HepG2 (cell line): ENCODE data around the gene SMYD5. TPM values are rescaled to one million over a fixed set of nuclear protein-coding genes. Genes with fewer than 3 reads are reported as not detected.
A peak's percentile ranks its signal among the peaks of the same experiment; 100 is the strongest.

Experiments
- CREB1 ChIP-seq, 2 experiments: fragments of 450-650 bp in 1 of 2; IDR thresholded peaks; 2 replicates each; pipeline ENCODE4 v1.6.1; 2016 to 2017; ENCODE audit warnings: control low read depth in 1 of 2, mild to moderate bottlenecking in 1 of 2, missing compliant biosample characterization in 1 of 2, missing genetic modification characterization in 1 of 2
- ELF3 ChIP-seq: IDR thresholded peaks from 2 replicates; pipeline ENCODE4 v1.6.1; 2016; ENCODE audit warnings: missing genetic modification reagents, missing compliant biosample characterization
- GATA4 ChIP-seq: sonication (generic); IDR thresholded peaks from 2 replicates; pipeline ENCODE4 v1.6.1; 2016; ENCODE audit warnings: antibody characterized with exemption, low read depth, borderline replicate concordance
- HIC2 ChIP-seq: sonication (generic); formaldehyde crosslinking; IDR thresholded peaks from 2 replicates; pipeline ENCODE4 v1.9.0; 2022; ENCODE audit warnings: low read depth, missing genetic modification reagents
- NFYC ChIP-seq: IDR thresholded peaks from 2 replicates; pipeline ENCODE4 v1.6.1; 2016; ENCODE audit warnings: missing genetic modification reagents, missing compliant biosample characterization
- PPARG ChIP-seq: conservative IDR thresholded peaks from 2 replicates; pipeline ENCODE4 v1.6.1; 2016; ENCODE audit warnings: missing biosample characterization, missing genetic modification reagents
- SNAI1 ChIP-seq: sonication (generic); formaldehyde crosslinking; IDR thresholded peaks from 2 replicates; pipeline ENCODE4 v1.5.0; 2020; ENCODE audit warnings: mild to moderate bottlenecking, missing genetic modification reagents, borderline replicate concordance
- ZKSCAN1 ChIP-seq: fragments of 150-350 bp; IDR thresholded peaks from 2 replicates; pipeline ENCODE4 v1.6.1; 2014; ENCODE audit warnings: low read length
- ZNF317 ChIP-seq: sonication (generic); formaldehyde crosslinking; IDR thresholded peaks from 2 replicates; pipeline ENCODE4 v1.5.0; 2020; ENCODE audit warnings: mild to moderate bottlenecking, missing genetic modification reagents
- ZNF407 ChIP-seq: sonication (generic); formaldehyde crosslinking; IDR thresholded peaks from one replicate; pipeline ENCODE4 v1.5.1; 2020; ENCODE audit warnings: mild to moderate bottlenecking, missing genetic modification reagents; ENCODE audit errors: not compliant biosample characterization
- ZNF674 ChIP-seq: sonication (generic); formaldehyde crosslinking; IDR thresholded peaks from 2 replicates; pipeline ENCODE4 v1.5.0; 2020; ENCODE audit warnings: low read depth, mild to moderate bottlenecking, missing genetic modification reagents
- ZNF83 ChIP-seq: sonication (generic); formaldehyde crosslinking; IDR thresholded peaks from 2 replicates; pipeline ENCODE4 v1.4.0; 2020; ENCODE audit warnings: missing genetic modification reagents, mild to moderate bottlenecking, borderline replicate concordance
- polyA plus RNA-seq, 8 experiments: library from polyadenylated mRNA; depleted of rRNA in 3 of 8; stranded (reverse) in 7 of 8; unstranded in 1 of 8; fragments of >200 nt; fragmentation: Illumina TruSeq in 4 of 8; extraction: Trizol in 4 of 8; gene quantifications; 2 replicates each; pipeline versions ENCODE4 v1.2.1 to v1.2.3, GENCODE V29; 2011 to 2016; ENCODE audit warnings: low read depth in 4 of 8, missing spikeins in 1 of 8, mixed read lengths in 1 of 8; ENCODE audit not compliant: insufficient read depth in 1 of 8
- total RNA-seq, 5 experiments: library from RNA; depleted of rRNA; stranded (reverse); fragments of >200 nt; fragmentation: Illumina TruSeq; extraction: Trizol; gene quantifications; 2 replicates each; pipeline ENCODE4 v1.2.3, GENCODE V29; 2016; ENCODE audit warnings: low read depth in 1 of 5
- TF ChIP-seq, protein P1 (sequence below): sonication (generic); formaldehyde crosslinking; IDR thresholded peaks from 2 replicates; pipeline ENCODE4 v1.4.0; 2020; ENCODE audit warnings: mild to moderate bottlenecking, missing genetic modification reagents

The SMYD5 gene
- total and polyA plus RNA-seq, 2 of the 13 experiments (the other 11 are each of a cell fraction or from before 2014, with no cell fraction given) = 55.8 to 70.4 TPM

DNA sequence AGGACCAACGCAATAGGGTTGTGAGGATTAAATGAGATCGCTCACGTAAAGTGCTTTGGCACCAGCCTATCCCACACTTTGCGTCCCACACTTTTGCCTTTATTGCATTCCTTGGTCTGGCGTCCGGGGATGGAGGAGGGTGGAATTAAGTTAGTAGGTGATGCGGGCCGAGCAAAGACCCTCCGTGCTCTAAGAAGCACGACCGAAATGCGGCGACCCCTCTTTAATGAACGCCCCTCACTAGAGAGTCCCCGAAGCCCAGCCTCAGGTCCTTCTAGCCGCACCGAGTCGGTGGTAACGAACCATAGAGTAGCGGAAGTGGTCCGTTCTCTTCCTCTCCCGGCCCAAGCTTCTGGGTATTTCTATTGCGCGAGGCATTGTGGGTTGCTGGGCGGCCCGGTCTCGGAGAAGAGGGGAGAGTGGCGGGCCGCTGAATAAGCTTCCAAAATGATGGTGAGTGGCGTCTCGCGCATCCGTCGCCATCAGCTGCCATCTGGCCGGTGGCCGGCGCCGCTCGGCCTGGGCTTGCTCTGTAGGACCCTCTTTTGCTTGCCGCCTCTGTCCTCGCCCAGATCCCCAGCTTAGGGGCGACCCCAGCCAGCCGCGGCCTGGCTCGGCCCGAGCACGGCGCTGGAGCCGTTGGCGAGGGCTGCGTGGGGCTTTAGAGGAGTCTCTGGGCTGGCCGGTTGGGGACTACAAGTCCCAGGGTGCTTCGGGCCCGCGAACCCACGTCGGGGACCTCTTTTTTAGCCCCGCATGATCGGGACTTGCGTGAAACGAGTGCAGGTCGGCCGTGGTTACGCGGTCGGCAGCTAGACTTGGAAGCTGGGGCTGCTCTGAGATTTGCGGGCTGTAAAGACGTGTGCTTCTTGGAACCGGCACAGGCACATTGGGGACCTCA is 20.1 kb downstream of the SMYD5 start, which contains the start of gene CCT7 (continued):
- peak; percentile 65 for TF ChIP-seq ZNF407 (CRISPR knock-in tag)
- peak; percentile 60 for TF ChIP-seq NFYC (CRISPR knock-in tag)
- TF ChIP-seq GATA4 = peak; percentile 88; the same call in 1 of the 2 replicates
- peak; percentile 88; the same call in 1 of the 2 replicates for TF ChIP-seq ZNF83 (CRISPR knock-in tag)
- TF ChIP-seq ZKSCAN1 = no peak
- TF ChIP-seq HIC2 (CRISPR knock-in tag) = 0 out of 2 replicates have a peak, but pooled peaks have one; percentile 31
- TF ChIP-seq ZNF674 (CRISPR knock-in tag) = no peak; the same call in 1 of the 2 replicates
- TF ChIP-seq ELF3 = peak; percentile 82; the same call in 1 of the 2 replicates
- peak; percentile 39 for TF ChIP-seq CREB1 (IDR thresholded peaks at IDR 0.05)
- TF ChIP-seq CREB1 (CRISPR knock-in tag; IDR thresholded peaks at IDR 0.05) = peak; percentile 62
- TF ChIP-seq, protein P1, sequence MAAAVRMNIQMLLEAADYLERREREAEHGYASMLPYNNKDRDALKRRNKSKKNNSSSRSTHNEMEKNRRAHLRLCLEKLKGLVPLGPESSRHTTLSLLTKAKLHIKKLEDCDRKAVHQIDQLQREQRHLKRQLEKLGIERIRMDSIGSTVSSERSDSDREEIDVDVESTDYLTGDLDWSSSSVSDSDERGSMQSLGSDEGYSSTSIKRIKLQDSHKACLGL (CRISPR knock-in tag) = peak; percentile 90
- TF ChIP-seq PPARG (CRISPR knock-in tag) = no peak
- peak; percentile 82; the same call in 1 of the 2 replicates for TF ChIP-seq ZNF317 (CRISPR knock-in tag)
- TF ChIP-seq SNAI1 (CRISPR knock-in tag) = no peak; the same call in 1 of the 2 replicates
